Measurements from ENCODE around the gene PBX1.
A peak's percentile ranks its signal among the peaks of the same experiment; 100 is the strongest.

The PBX1 gene

DNA sequence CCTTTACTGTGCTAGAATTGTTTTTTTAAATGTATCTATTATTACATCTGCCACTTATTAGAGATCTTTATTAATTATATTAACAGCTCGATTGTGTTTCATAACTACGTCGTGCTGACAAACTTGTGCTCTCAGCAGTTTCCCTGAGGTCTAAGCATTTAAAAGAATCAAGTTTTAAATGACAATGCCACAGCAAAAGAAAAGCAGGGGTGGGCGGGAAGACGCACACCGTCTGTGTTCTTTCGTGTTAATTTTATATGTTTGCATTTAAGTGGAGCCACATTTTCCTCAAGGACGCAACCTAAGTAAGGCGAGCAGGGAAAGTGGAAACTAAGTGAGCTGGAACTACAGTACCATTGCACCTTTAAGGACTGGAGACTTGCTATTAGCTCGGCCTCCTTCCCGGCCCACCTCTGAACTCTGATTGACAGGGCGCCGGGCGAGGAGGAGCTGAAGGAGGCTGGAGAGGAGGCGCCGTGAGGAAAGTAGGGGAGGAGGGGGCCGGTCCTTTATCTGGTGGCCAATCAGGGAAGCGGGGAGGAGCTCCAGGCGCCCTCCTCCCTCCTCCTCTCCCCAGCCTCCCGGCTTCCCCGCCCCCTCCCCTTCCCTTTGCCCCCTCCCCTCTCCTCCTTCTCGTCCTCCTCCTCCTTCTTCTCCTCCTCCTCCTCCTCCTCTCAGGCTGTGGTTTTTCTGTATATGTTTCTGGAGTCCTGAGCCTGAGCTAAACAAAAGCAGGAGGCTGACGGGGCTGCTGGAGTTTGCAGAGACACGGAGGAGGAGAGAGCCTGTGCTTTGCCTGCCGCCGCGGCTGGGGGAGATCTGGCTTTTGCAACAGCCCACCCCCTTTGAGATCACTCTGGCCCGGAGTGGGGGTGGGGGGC, at the start of gene PBX1:
Gene PBX1 (plus strand): TSS at position 724 of the 881 bp plus-strand sequence.
- Histone ChIP-seq H3K9me3 (ENCODE audit: control insufficient read depth in 1 of 2, low read length in 2 of 2) (no peaks in the 10 kb centered on the region), H3K27me3 (ENCODE audit: low read depth, low read length) (no peaks in the 10 kb centered on the region), H3K4me3 (ENCODE audit: low read depth in 1 of 2, low read length in 2 of 2) (peak within 1 kb of the TSS; percentile 71 to 93), H3K27ac (ENCODE audit: low read length) (peak within 1 kb of the TSS; percentile 97), H3K4me1 (ENCODE audit: control insufficient read depth in 1 of 2, insufficient read depth in 2 of 2, low read length in 2 of 2) (no peaks in the 10 kb centered on the region), H3K36me3 (ENCODE audit: control insufficient read depth in 1 of 2, insufficient read depth in 2 of 2, low read length in 2 of 2) (no peaks in the 10 kb centered on the region)

GRCh38 chr1:164510435-164510834, 48.5 kb upstream of the PBX1 start:
- Histone ChIP-seq H3K4me1 (ENCODE audit: control insufficient read depth in 1 of 2, insufficient read depth in 2 of 2, low read length in 2 of 2) (no peaks in the 10 kb centered on the region), H3K27ac (ENCODE audit: low read length) (no peak overlapping the region), H3K27me3 (ENCODE audit: low read depth, low read length) (no peaks in the 10 kb centered on the region), H3K4me3 (ENCODE audit: low read depth in 1 of 2, low read length in 2 of 2) (no peak overlapping the region), H3K9me3 (ENCODE audit: control insufficient read depth in 1 of 2, low read length in 2 of 2) (no peaks in the 10 kb centered on the region), H3K36me3 (ENCODE audit: control insufficient read depth in 1 of 2, insufficient read depth in 2 of 2, low read length in 2 of 2) (no peaks in the 10 kb centered on the region)

DNA sequence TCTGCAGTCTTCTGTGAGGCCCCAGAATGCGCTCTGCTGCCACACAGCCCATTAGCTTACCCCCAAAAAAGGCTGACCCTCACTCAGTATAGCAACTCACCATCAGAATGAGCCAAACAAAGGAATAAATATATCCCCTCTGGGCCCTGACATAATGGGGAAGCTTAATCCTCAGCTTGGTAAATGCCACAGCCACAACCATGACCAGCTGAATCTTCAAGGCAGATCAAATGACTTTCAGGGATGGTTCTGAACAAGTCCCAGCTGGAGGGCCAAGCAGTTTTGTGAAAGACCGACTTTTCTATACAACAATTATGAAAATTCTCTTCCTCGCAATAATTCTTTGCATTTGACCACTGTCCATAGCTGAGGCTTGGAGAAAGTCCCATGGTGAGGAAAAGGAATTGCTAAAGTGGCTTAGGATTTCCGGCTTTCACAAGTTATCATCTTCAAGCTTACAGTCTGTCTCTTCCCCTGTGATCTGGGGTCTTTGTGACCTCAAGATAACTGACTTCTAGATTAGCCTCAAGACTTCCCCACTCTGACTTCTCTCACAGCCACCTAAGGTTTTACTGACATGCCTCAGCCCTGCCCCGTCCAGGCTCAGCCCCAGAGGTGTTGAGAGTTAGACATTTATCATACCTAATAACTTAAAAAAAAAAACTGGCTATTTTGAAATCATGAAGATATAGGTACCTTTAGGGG, 47.8 kb upstream of the PBX1 start:
- Histone ChIP-seq H3K9me3 (ENCODE audit: control insufficient read depth in 1 of 2, low read length in 2 of 2) (no peaks in the 10 kb centered on the region), H3K27me3 (ENCODE audit: low read depth, low read length) (no peaks in the 10 kb centered on the region), H3K4me1 (ENCODE audit: control insufficient read depth in 1 of 2, insufficient read depth in 2 of 2, low read length in 2 of 2) (no peaks in the 10 kb centered on the region), H3K4me3 (ENCODE audit: low read depth in 1 of 2, low read length in 2 of 2) (no peak overlapping the region), H3K36me3 (ENCODE audit: control insufficient read depth in 1 of 2, insufficient read depth in 2 of 2, low read length in 2 of 2) (no peaks in the 10 kb centered on the region), H3K27ac (ENCODE audit: low read length) (no peak overlapping the region)

- H3K9me3 ChIP-seq (ENCODE audit: control insufficient read depth in 1 of 2, low read length in 2 of 2), result no peaks in the 10 kb centered on the region
- no peaks in the 10 kb centered on the region for H3K27me3 ChIP-seq (ENCODE audit: low read depth, low read length)
- no peaks in the 10 kb centered on the region for H3K4me1 ChIP-seq (ENCODE audit: control insufficient read depth in 1 of 2, insufficient read depth in 2 of 2, low read length in 2 of 2)
- H3K4me3 ChIP-seq (ENCODE audit: low read depth in 1 of 2, low read length in 2 of 2), result no peak overlapping the region
- H3K36me3 ChIP-seq (ENCODE audit: control insufficient read depth in 1 of 2, insufficient read depth in 2 of 2, low read length in 2 of 2), result no peaks in the 10 kb centered on the region
- H3K27ac ChIP-seq (ENCODE audit: low read length), result no peak overlapping the region
These were observed 43.8 kb upstream of the PBX1 start for GRCh38 chr1:164515231-164515630.

DNA sequence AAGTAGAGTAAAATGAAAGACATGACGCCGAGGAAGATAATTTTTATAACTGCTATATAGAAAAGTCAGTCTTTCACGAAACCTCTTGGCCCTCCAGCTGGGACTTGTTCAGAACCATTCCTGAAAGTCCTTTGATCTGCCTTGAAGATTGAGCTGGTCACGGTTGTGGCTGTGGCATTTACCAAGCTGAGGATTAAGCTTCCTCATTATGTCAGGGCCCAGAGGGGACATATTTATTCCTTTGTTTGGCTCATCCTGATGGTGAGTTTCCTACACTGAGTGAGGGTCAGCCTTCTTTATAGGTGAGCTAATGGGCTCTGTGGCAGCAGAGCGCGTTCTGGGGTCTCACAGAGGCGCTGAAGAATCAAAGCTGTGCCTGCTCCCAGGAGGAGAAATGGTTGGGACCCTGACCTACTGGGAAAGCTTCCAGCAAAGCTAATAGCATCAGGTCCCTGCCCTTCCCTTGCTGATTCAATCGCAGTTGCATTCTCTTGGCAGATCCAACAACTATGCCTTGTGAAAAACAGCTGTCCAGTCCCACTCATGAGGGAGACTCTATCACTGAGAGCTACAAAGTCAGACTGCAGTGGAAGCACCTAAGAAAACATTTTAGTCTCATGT, 43.2 kb upstream of the PBX1 start:
- Histone ChIP-seq H3K27ac (ENCODE audit: low read length) (no peak overlapping the region), H3K4me3 (ENCODE audit: low read depth in 1 of 2, low read length in 2 of 2) (no peak overlapping the region), H3K4me1 (ENCODE audit: control insufficient read depth in 1 of 2, insufficient read depth in 2 of 2, low read length in 2 of 2) (no peaks in the 10 kb centered on the region), H3K36me3 (ENCODE audit: control insufficient read depth in 1 of 2, insufficient read depth in 2 of 2, low read length in 2 of 2) (no peaks in the 10 kb centered on the region), H3K9me3 (ENCODE audit: control insufficient read depth in 1 of 2, low read length in 2 of 2) (no peaks in the 10 kb centered on the region), H3K27me3 (ENCODE audit: low read depth, low read length) (no peaks in the 10 kb centered on the region)

DNA sequence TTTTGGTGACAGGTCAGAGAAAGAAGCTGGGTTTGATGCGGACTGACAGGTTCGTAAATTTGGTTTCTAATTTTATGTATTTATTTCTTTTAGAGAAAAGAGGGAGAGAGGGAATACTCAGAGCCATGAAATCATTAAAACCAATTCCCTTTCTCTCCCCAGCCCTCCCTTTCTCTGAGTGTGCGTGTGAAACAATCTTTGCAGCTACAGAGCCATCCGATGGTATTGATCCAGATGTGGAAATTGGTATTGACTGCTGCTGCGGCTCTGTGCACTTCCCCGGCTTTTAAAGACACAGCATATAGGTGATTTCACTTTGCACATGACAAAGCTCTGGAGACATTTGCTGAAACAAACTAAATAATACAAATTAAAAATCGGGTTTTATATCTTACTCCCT, 42.4 kb upstream of the PBX1 start:
- Histone ChIP-seq H3K9me3 (ENCODE audit: control insufficient read depth in 1 of 2, low read length in 2 of 2) (no peaks in the 10 kb centered on the region), H3K4me1 (ENCODE audit: control insufficient read depth in 1 of 2, insufficient read depth in 2 of 2, low read length in 2 of 2) (no peaks in the 10 kb centered on the region), H3K36me3 (ENCODE audit: control insufficient read depth in 1 of 2, insufficient read depth in 2 of 2, low read length in 2 of 2) (no peaks in the 10 kb centered on the region), H3K4me3 (ENCODE audit: low read depth in 1 of 2, low read length in 2 of 2) (no peak overlapping the region), H3K27me3 (ENCODE audit: low read depth, low read length) (no peaks in the 10 kb centered on the region), H3K27ac (ENCODE audit: low read length) (no peak overlapping the region)

GRCh38 chr1:164518692-164519332, 40.2 kb upstream of the PBX1 start:
- Histone ChIP-seq H3K27me3 (ENCODE audit: low read depth, low read length) (no peaks in the 10 kb centered on the region), H3K9me3 (ENCODE audit: control insufficient read depth in 1 of 2, low read length in 2 of 2) (no peaks in the 10 kb centered on the region), H3K4me3 (ENCODE audit: low read depth in 1 of 2, low read length in 2 of 2) (no peak overlapping the region), H3K27ac (ENCODE audit: low read length) (no peak overlapping the region), H3K4me1 (ENCODE audit: control insufficient read depth in 1 of 2, insufficient read depth in 2 of 2, low read length in 2 of 2) (no peaks in the 10 kb centered on the region), H3K36me3 (ENCODE audit: control insufficient read depth in 1 of 2, insufficient read depth in 2 of 2, low read length in 2 of 2) (no peaks in the 10 kb centered on the region)

GRCh38 chr1:164519426-164519825, 39.6 kb upstream of the PBX1 start:
- no peaks in the 10 kb centered on the region for H3K27me3 ChIP-seq (ENCODE audit: low read depth, low read length)

GRCh38 chr1:164524810-164525209, 34.2 kb upstream of the PBX1 start:
- no peak overlapping the region for H3K4me3 ChIP-seq (ENCODE audit: low read depth in 1 of 2, low read length in 2 of 2)
- H3K4me1 ChIP-seq (ENCODE audit: control insufficient read depth in 1 of 2, insufficient read depth in 2 of 2, low read length in 2 of 2), result no peaks in the 10 kb centered on the region
- no peaks in the 10 kb centered on the region for H3K27me3 ChIP-seq (ENCODE audit: low read depth, low read length)
- H3K27ac ChIP-seq (ENCODE audit: low read length), result no peak overlapping the region
- H3K36me3 ChIP-seq (ENCODE audit: control insufficient read depth in 1 of 2, insufficient read depth in 2 of 2, low read length in 2 of 2), result no peaks in the 10 kb centered on the region
- H3K9me3 ChIP-seq (ENCODE audit: control insufficient read depth in 1 of 2, low read length in 2 of 2), result peaks cover 0 to 9% of the 10 kb centered on the region in 2 donors

More at GRCh38 chr1:164519426-164519825, 39.6 kb upstream of the PBX1 start:
- H3K9me3 ChIP-seq (ENCODE audit: control insufficient read depth in 1 of 2, low read length in 2 of 2), result no peaks in the 10 kb centered on the region
- no peak overlapping the region for H3K4me3 ChIP-seq (ENCODE audit: low read depth in 1 of 2, low read length in 2 of 2)
- H3K4me1 ChIP-seq (ENCODE audit: control insufficient read depth in 1 of 2, insufficient read depth in 2 of 2, low read length in 2 of 2), result no peaks in the 10 kb centered on the region
- no peak overlapping the region for H3K27ac ChIP-seq (ENCODE audit: low read length)
- H3K36me3 ChIP-seq (ENCODE audit: control insufficient read depth in 1 of 2, insufficient read depth in 2 of 2, low read length in 2 of 2), result no peaks in the 10 kb centered on the region

DNA sequence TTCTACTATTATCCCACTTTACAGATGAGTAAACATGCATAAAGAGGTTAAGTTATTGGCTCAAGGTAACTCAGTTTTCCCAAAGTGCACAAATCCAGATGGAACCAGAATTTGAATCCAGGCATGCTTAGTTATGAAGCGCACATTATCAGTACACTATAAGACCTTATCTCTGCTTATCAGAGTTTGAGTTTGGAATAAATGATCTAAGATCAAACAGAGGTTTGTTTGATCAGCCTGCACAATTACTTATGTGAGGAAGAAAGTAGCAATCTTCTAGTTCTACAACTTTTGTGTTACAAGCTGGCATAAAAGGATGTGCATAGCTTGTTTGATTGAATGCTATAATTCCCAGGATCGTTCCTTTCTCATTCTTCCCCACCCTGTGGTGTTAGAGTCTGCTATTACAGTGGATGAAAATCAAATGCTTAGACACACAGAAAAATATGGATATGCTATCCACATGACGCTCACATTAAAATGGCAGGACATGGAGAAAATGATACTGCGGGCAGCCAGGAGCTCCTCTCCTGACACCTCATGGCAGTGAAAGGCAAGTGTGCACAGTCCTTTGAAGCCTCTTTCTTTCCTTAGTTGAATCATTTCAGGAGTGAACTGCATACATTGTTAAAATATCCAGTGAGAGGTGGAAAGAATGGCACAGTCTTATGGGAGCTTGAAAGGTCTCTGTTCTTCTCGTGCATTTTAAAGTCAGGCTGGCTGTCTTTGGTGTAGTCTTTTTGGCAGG, 23.9 kb upstream of the PBX1 start:
- no peaks in the 10 kb centered on the region for H3K27me3 ChIP-seq (ENCODE audit: low read depth, low read length)
- no peak overlapping the region for H3K4me3 ChIP-seq (ENCODE audit: low read depth in 1 of 2, low read length in 2 of 2)
- no peaks in the 10 kb centered on the region for H3K9me3 ChIP-seq (ENCODE audit: control insufficient read depth in 1 of 2, low read length in 2 of 2)
- no peak overlapping the region for H3K27ac ChIP-seq (ENCODE audit: low read length)
- H3K36me3 ChIP-seq (ENCODE audit: control insufficient read depth in 1 of 2, insufficient read depth in 2 of 2, low read length in 2 of 2), result no peaks in the 10 kb centered on the region
- H3K4me1 ChIP-seq (ENCODE audit: control insufficient read depth in 1 of 2, insufficient read depth in 2 of 2, low read length in 2 of 2), result no peaks in the 10 kb centered on the region
